ENCODE measurements around the gene EPB41. TPM values are rescaled to one million over a fixed set of nuclear protein-coding genes. Genes with fewer than 3 reads are reported as not detected.

EPB41 gene
- total RNA-seq, 3 donors from 2014 or later (not counting 1 experiment from before 2014, with no cell fraction given), result 151 to 196 (median 172) TPM

- Histone ChIP-seq H3K27me3 (ENCODE audit: control insufficient read depth, insufficient read depth, low read length) (no peaks in the 10 kb centered on the region), H3K9me3 (ENCODE audit: control insufficient read depth, insufficient read depth, low read length) (no peaks in the 10 kb centered on the region), H3K4me3 (ENCODE audit: low read length) (no peak overlapping the region), H3K4me1 (ENCODE audit: control insufficient read depth, insufficient read depth, low read length) (peaks cover 10% of the 10 kb centered on the region), H3K27ac (ENCODE audit: low read length) (no peak overlapping the region), H3K36me3 (ENCODE audit: control insufficient read depth, insufficient read depth, low read length) (peaks cover 40% of the 10 kb centered on the region)
- DNase-seq (no peak), ATAC-seq (no peak)
- 93% methylated on average over 4 of the region's 4 CpGs for WGBS (ENCODE audit: insufficient coverage)
- Mint-ChIP-seq H3K27ac (peak overlapping the region; percentile 75 to 83), H3K27me3 (ENCODE audit: low read depth in 2 of 2) (no peaks in the 10 kb centered on the region), H3K9me3 (no peaks in the 10 kb centered on the region), H3K4me3 (no peak overlapping the region), H3K36me3 (peaks cover 9% of the 10 kb centered on the region), H3K4me1 (peaks cover 72 to 85% of the 10 kb centered on the region in 2 donors)
- intact Hi-C loops (cut with micrococcal nuclease), result no loop called here
- no peak for TF ChIP-seq CTCF (IDR thresholded peaks at IDR 0.05)
Observed at GRCh38 chr1:29164588-29164987, 250.2 kb downstream of the EPB41 start.

DNA sequence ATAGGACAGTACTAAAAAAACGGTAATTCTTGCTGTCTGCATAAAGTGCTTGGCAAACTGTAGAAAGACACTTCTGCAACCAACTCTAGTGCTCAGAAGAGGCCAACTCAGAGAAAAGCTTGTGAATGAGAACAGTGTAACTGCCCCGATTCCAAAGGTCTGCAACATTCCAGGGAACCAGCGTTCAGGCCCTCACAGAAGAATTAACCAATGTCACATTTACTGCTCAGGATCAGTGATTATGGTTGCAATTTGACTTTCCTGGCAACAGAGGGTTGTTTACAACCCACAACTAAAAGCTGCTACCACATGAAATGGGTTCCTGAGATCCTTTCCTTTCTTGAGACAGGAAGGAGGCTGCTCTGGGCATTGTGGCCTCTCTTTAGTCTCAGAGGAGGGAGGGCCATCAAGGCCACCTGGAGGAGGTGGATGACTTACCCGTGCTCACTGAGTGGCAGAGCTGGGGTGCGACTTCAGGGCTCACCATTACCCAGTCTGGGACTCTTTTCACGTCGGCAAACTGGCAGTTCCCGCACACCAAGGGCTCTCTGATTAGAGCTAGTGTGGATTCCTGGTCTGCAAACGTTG, 252.0 kb downstream of the EPB41 start:
- intact Hi-C loops (cut with micrococcal nuclease), result no loop called here
- peaks cover 78 to 91% of the 10 kb centered on the region in 2 donors for H3K4me1 Mint-ChIP-seq
- TF ChIP-seq CTCF (IDR thresholded peaks at IDR 0.05), result no peak
- no peak overlapping the region for H3K4me3 Mint-ChIP-seq
- H3K27me3 Mint-ChIP-seq (ENCODE audit: low read depth in 2 of 2), result no peaks in the 10 kb centered on the region
- H3K27ac Mint-ChIP-seq, result peak overlapping the region; percentile 75 to 83
- Histone ChIP-seq H3K4me1 (ENCODE audit: control insufficient read depth, insufficient read depth, low read length) (peaks cover 12% of the 10 kb centered on the region), H3K4me3 (ENCODE audit: low read length) (no peak overlapping the region), H3K27me3 (ENCODE audit: control insufficient read depth, insufficient read depth, low read length) (no peaks in the 10 kb centered on the region), H3K9me3 (ENCODE audit: control insufficient read depth, insufficient read depth, low read length) (no peaks in the 10 kb centered on the region), H3K27ac (ENCODE audit: low read length) (no peak overlapping the region), H3K36me3 (ENCODE audit: control insufficient read depth, insufficient read depth, low read length) (peaks cover 30% of the 10 kb centered on the region)
- H3K36me3 Mint-ChIP-seq, result peaks cover 9% of the 10 kb centered on the region
- WGBS (ENCODE audit: insufficient coverage), result 77% methylated on average over 9 of the region's 9 CpGs
- DNase-seq (peak in 1 of 2 donors; percentile 15), ATAC-seq (no peak)
- H3K9me3 Mint-ChIP-seq, result no peaks in the 10 kb centered on the region

GRCh38 chr1:29167904-29168303, 253.5 kb downstream of the EPB41 start:
- H3K27ac Mint-ChIP-seq, result peak overlapping the region in 1 of 2 donors; percentile 74
- no peak overlapping the region for H3K4me3 ChIP-seq (ENCODE audit: low read length)

More at GRCh38 chr1:29167904-29168303, 253.5 kb downstream of the EPB41 start:
- DNase-seq, result no peak
- H3K9me3 ChIP-seq (ENCODE audit: control insufficient read depth, insufficient read depth, low read length), result no peaks in the 10 kb centered on the region
- H3K36me3 ChIP-seq (ENCODE audit: control insufficient read depth, insufficient read depth, low read length), result peaks cover 28% of the 10 kb centered on the region
- peaks cover 12% of the 10 kb centered on the region for H3K4me1 ChIP-seq (ENCODE audit: control insufficient read depth, insufficient read depth, low read length)
- H3K4me3 Mint-ChIP-seq, result no peak overlapping the region
- no peaks in the 10 kb centered on the region for H3K9me3 Mint-ChIP-seq
- H3K27me3 ChIP-seq (ENCODE audit: control insufficient read depth, insufficient read depth, low read length), result no peaks in the 10 kb centered on the region
- 97% methylated on average over 9 of the region's 9 CpGs for WGBS (ENCODE audit: insufficient coverage)
- no peak for TF ChIP-seq CTCF (IDR thresholded peaks at IDR 0.05)
- ATAC-seq, result no peak
- H3K4me1 Mint-ChIP-seq, result peaks cover 74 to 88% of the 10 kb centered on the region in 2 donors
- no peak overlapping the region for H3K27ac ChIP-seq (ENCODE audit: low read length)
- no peaks in the 10 kb centered on the region for H3K27me3 Mint-ChIP-seq (ENCODE audit: low read depth in 2 of 2)
- intact Hi-C loops (cut with micrococcal nuclease), result no loop called here
- H3K36me3 Mint-ChIP-seq, result peaks cover 9% of the 10 kb centered on the region

Other genes starting within 250 kb of the EPB41 start
- gene GMEB1, start 245.8 kb upstream of the EPB41 start, total RNA-seq, result 10 to 100 TPM; 26.1 to 29.1 (median 28.3) TPM
- gene YTHDF2, start 177.6 kb upstream of the EPB41 start, total RNA-seq, result 10 to 100 TPM; 78.9 to 98.3 (median 97.9) TPM
- gene OPRD1, start 102.4 kb upstream of the EPB41 start, total RNA-seq, result not detected
- gene TMEM200B, start 209.3 kb downstream of the EPB41 start, total RNA-seq, result not detected